Omental fat pad (tissue), 4 donors: ENCODE measurements around the gene PIBF1. TPM values are rescaled to one million over a fixed set of nuclear protein-coding genes. Genes with fewer than 3 reads are reported as not detected.

Experiments
- ATAC-seq: fragments of 150-250 bp; one replicate; pipeline ENCODE4 v1.9.1; 2016; ENCODE audit warnings: mild to moderate bottlenecking, moderate library complexity; ENCODE audit not compliant: low FRiP score
- DNase-seq: peaks from one replicate; pipeline ENCODE4 v3.0.0-alpha.2; 2019; ENCODE audit warnings: low spot score
- total RNA-seq, 4 donors: library from RNA; depleted of rRNA; stranded (reverse); fragments of >200 nt; gene quantifications; one replicate each; pipeline ENCODE4 v1.1.0, GENCODE V29; 2016
- TF ChIP-seq, protein P1 (sequence below), 3 donors: fragments of 450-650 bp; IDR thresholded peaks; one replicate each; pipeline ENCODE4 v1.5.1; 2016 to 2017; ENCODE audit warnings: antibody characterized with exemption in 3 of 3, mild to moderate bottlenecking in 3 of 3, moderate library complexity in 2 of 3

PIBF1 gene
- total RNA-seq, 4 donors from 2014 or later: 12.0 to 25.2 (median 14.8) TPM

DNA sequence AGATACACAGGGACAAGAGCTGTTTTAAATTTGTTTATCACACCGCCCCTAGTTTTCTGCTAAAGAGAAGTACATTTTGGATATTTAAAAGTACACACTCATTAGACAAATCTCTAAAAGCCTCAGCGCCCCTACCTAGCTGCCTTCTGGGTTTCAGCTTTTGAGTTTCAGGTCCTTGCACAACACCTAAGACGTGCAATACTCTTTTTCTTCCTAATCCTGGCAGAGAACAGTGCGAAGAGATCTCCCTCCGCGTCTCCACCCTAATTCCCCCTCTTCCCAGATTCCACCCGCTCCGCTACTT lies 276.5 kb downstream of the PIBF1 start:
- no peak for ATAC-seq
- TF ChIP-seq, protein P1, sequence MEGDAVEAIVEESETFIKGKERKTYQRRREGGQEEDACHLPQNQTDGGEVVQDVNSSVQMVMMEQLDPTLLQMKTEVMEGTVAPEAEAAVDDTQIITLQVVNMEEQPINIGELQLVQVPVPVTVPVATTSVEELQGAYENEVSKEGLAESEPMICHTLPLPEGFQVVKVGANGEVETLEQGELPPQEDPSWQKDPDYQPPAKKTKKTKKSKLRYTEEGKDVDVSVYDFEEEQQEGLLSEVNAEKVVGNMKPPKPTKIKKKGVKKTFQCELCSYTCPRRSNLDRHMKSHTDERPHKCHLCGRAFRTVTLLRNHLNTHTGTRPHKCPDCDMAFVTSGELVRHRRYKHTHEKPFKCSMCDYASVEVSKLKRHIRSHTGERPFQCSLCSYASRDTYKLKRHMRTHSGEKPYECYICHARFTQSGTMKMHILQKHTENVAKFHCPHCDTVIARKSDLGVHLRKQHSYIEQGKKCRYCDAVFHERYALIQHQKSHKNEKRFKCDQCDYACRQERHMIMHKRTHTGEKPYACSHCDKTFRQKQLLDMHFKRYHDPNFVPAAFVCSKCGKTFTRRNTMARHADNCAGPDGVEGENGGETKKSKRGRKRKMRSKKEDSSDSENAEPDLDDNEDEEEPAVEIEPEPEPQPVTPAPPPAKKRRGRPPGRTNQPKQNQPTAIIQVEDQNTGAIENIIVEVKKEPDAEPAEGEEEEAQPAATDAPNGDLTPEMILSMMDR (IDR thresholded peaks at IDR 0.05): no peak
- DNase-seq: no peak

DNA sequence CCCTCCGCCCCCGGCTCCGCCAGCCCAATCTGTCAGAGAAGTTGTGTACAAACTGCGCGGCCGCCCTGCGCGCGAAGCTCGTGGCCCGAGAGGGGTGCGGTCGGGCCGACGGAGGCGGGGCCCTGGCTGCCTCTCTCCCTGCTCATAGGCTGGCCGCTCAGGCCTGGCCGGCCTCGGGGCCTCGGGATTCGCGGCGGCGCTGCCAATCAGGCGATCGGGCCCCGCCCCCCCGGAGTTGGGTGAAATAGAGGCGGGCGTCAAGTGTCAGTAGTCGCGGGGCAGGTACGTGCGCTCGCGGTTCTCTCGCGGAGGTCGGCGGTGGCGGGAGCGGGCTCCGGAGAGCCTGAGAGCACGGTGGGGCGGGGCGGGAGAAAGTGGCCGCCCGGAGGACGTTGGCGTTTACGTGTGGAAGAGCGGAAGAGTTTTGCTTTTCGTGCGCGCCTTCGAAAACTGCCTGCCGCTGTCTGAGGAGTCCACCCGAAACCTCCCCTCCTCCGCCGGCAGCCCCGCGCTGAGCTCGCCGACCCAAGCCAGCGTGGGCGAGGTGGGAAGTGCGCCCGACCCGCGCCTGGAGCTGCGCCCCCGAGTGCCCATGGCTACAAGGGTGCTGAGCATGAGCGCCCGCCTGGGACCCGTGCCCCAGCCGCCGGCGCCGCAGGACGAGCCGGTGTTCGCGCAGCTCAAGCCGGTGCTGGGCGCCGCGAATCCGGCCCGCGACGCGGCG lies 277.0 kb downstream of the PIBF1 start, which contains the start of gene KLF5:
TSS of gene KLF5 (plus strand) at position 270 of the 724 bp plus-strand sequence. CDS start at position 593, 323 bp downstream.
- ATAC-seq (peak; percentile 92), DNase-seq (peak; percentile 96)
- TF ChIP-seq, protein P1 (IDR thresholded peaks at IDR 0.05): no peak

DNA sequence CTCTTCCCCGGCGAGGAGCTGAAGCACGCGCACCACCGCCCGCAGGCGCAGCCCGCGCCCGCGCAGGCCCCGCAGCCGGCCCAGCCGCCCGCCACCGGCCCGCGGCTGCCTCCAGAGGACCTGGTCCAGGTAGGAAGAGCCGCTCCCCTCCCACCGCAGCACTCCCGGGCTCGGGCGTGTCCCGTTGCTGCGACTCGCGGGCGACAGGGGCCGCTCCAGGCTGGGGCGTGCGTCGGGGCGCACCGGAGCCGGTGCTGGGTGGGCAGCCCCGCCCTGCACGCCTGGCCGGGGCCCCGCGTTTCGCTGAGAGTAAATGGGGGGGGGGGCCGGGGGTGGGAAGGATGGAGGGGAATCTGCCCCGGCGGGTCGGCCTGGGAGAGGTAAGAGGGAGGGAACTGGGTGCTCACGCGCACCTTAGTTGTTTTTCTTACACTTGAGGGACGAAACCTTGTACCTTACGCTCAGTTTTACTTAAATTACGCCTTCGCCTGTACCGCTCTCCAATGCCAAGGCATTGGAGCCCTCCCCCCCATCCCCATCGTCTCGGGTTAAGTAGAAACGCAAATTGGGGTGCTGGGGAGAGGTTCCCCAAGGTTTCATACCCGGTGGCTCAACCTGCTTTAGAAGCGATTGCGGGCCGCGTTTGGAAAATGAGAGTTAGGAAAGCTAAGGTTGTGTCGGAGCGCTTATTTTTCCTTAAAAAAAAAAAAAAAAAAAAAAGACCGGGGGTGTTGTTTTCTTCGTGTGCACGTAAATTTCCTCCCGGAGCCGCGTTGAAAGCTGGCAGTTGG lies 277.7 kb downstream of the PIBF1 start:
- TF ChIP-seq, protein P1 (IDR thresholded peaks at IDR 0.05): no peak
- ATAC-seq (peak; percentile 2), DNase-seq (no peak)

DNA sequence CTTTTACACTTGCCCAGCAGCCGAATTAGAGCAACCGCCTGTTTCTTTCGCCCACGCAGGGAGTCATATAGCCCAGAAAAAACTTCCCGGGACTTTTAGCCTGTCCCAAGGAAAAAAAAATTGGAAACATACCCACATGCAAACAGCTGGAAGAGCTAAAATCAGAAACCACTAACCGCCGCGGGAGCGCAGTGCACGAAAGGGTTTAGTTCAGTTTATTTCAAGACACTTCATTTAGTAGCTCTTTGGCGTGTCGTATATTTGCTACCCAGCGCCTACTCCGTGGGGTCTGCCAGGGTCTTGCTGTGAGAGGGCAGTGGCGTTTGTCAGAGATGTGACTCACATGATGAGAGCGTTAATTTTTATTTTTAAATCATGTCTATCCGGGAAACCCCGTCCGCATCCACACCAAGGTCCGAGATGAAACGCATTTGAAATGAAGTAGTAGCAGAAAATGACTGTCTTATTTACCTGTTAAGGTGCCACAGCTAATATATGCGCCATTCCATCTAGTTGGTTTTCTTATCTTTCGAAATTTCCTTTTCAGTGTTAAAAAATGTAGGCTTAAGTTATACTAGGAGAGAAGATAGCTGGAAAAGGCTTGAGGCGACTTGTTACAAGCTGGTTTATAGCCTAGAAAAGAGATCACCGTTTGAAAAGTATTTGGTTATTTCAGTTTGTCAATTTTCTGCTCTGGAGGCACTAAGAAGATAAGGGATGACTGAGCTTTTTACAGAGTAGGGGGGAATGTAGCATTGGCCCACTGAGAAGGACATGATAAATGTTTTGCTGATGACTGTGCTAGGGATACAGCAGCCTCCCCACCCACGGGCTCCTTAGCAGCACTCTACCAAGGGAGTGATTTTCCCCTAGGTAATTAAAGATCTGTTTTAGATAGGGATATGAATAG lies 278.6 kb downstream of the PIBF1 start:
- TF ChIP-seq, protein P1 (IDR thresholded peaks at IDR 0.05): no peak
- no peak for DNase-seq
- peak; percentile 46 for ATAC-seq

DNA sequence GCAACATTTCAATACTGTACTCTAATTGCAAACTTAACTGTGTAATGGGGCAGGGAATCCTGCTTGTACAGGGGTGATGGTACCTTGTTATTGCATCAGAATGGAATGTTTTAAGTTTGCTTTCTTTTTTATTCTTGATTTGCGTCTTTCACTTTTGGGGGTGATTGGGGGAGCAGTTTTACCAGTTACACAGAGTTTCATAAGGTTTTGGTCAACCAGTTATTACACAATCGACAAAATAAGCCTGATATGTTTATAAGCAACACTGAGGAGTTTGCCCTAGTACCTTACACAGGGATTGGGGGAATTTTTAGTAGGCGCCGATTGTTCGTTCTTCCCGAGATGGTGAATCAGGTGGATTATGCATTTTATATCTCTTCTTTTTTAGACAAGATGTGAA lies 279.5 kb downstream of the PIBF1 start:
- no peak for DNase-seq
- no peak for ATAC-seq
- TF ChIP-seq, protein P1 (IDR thresholded peaks at IDR 0.05): no peak

DNA sequence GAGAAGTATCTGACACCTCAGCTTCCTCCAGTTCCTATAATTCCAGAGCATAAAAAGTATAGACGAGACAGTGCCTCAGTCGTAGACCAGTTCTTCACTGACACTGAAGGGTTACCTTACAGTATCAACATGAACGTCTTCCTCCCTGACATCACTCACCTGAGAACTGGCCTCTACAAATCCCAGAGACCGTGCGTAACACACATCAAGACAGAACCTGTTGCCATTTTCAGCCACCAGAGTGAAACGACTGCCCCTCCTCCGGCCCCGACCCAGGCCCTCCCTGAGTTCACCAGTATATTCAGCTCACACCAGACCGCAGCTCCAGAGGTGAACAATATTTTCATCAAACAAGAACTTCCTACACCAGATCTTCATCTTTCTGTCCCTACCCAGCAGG lies 279.9 kb downstream of the PIBF1 start:
- DNase-seq (no peak), ATAC-seq (no peak)
- TF ChIP-seq, protein P1 (IDR thresholded peaks at IDR 0.05): no peak
